ENCODE results near the gene SVIL.

DNA sequence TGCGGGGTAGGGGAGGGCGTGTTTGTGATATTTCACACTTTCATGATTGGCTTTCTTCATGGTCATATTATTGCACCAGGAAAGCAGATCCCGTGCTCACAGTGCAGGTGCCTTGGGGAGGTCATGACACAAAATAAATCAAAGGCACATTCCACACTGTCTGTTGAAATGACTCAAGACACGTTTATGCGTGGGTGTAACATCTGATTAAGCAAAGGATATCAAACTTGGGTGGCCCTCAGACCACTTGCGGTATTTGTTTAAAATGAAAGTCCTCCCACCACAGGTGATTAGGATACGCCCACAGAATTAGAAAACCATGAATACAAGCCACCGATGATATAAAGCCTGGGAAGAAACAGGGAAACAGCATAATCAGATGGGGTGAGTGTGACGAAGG, 51.1 kb downstream of the SVIL start:
- no peak for TF ChIP-seq POLR2A (IDR thresholded peaks at IDR 0.05)
- TF ChIP-seq, protein P1, sequence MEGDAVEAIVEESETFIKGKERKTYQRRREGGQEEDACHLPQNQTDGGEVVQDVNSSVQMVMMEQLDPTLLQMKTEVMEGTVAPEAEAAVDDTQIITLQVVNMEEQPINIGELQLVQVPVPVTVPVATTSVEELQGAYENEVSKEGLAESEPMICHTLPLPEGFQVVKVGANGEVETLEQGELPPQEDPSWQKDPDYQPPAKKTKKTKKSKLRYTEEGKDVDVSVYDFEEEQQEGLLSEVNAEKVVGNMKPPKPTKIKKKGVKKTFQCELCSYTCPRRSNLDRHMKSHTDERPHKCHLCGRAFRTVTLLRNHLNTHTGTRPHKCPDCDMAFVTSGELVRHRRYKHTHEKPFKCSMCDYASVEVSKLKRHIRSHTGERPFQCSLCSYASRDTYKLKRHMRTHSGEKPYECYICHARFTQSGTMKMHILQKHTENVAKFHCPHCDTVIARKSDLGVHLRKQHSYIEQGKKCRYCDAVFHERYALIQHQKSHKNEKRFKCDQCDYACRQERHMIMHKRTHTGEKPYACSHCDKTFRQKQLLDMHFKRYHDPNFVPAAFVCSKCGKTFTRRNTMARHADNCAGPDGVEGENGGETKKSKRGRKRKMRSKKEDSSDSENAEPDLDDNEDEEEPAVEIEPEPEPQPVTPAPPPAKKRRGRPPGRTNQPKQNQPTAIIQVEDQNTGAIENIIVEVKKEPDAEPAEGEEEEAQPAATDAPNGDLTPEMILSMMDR (IDR thresholded peaks at IDR 0.05), result no peak
